Measurements from ENCODE around the gene KCNQ2.

The KCNQ2 gene

DNA sequence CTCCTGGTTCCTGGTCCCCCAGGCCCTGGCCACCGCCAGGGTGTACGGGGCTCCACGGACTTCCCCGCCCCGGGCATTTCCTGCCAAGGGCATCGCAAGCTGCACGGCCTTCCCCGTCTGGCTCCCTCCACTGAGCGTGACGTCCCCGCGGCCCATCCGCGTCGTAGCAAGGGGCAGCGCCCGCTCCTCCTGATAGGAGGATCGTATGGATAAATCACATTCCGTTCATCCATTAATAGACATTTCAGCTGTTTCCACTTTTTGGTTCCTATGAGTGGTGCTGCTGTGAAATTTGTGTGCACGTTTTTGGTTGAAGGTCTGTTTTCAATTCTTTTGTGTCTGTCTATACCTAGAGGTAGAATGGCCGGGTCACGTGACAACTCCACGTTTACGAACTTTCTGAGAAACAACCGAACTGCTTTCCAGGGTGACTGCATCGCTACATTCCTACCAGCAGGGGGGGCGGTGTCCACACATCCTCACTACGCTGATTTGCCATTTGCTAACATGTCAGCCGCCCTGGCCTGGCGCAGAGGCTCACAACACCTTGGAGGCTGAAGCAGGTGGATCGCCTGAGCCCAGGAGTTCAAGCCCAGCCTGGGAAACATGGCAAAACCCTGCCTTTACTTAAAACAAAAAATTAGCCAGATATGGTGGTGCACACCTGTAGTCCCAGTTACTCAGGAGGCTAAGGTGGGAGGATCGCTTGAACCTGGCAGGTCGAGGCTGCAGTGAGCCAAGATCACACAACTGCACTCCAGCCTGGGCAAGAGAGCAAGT, 37.7 kb downstream of the KCNQ2 start:
- peak; percentile 45 to 55 for DNase-seq (ENCODE audit: low read depth in 2 of 2)

GRCh38 chr20:63433756-63434531, 38.5 kb downstream of the KCNQ2 start:
- DNase-seq (ENCODE audit: low read depth in 2 of 2), result no peak

GRCh38 chr20:63433351-63433750, 39.1 kb downstream of the KCNQ2 start:
- DNase-seq (ENCODE audit: low read depth in 2 of 2), result no peak

DNA sequence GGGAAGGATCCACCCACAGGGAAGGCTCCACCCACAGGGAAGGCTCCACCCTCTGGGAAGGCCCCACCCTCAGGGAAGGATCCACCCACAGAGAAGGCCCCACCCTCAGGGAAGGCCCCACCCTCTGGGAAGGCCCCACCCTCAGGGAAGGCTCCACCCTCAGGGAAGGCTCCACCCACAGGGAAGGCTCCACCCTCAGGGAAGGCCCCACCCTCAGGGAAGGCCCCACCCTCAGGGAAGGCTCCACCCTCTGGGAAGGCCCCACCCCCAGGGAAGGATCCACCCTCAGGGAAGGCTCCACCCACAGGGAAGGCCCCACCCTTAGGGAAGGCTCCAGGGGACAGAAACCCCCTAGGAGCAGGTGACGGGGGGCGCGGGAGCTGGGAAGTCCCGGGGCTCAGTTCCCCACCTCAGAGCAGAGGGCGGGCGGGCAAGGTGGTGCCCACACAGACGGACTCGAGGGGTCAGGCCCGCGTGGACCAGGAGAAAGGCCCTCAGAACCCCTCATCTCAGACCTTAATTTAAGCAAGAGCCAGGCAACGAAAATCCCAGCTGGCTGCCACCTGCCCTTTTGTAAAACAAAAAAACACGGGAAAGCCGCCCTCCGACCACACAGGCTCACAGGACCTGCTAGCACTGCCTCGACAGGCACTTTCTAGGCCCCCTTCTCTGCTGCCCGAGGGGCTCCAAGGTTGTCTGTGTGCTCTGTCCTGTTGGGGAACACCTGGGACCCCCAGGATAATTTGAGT, 39.7 kb downstream of the KCNQ2 start:
- DNase-seq (ENCODE audit: low read depth in 2 of 2), result no peak

DNA sequence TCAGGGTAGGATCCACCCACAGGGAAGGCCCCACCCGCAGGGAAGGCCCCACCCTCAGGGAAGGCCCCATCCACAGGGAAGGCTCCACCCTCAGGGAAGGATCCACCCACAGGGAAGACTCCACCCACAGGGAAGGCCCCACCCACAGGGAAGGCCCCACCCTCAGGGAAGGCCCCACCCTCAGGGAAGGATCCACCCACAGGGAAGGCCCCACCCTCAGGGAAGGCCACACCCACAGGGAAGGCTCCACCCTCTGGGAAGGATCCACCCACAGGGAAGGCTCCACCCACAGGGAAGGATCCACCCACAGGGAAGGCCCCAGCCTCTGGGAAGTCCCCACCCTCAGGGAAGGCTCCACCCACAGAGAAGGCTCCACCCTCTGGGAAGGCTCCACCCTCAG, 40.5 kb downstream of the KCNQ2 start:
- no peak for DNase-seq (ENCODE audit: low read depth in 2 of 2)

DNA sequence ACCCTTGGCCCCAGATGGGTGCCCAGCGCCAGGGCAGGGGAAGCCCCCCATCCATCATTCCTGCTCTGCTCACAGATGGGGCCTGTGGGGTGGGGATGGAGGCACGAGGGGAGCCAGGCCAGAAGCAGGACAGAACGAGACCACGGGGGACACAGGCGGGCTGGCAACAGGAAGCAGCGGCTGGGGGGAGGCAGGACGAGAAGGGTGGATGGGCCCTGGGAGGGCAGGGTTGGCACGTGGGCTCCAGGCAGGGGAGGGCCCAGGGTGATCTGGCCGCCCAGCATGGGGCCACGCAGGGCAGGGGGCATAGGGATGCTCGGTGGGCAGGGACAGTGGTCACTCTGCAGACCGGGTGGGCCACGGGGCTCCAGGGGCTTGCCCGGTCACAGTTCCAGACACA, 41.6 kb downstream of the KCNQ2 start:
- DNase-seq (ENCODE audit: low read depth in 2 of 2), result no peak

DNA sequence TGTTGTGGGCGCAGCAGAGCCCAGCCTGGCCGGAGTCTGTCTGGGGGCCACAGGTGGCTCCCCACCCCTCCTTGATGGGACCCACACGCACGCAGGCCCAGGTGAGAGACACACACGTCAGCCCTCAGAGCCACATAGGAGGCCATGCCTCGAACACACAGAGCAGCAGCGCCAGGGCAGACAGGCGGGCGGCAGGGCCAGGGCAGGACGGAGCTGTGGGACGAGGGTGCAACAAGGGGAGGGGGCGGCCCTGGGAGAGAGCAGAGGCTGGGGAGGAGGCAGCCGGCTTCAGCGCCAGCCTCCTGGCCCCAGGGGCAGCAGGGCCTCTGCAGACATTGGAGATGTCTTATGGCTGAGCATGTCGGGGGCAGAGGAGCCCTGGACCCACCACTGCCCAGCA, 42.5 kb downstream of the KCNQ2 start:
- no peak for DNase-seq (ENCODE audit: low read depth in 2 of 2)

- DNase-seq (ENCODE audit: low read depth in 2 of 2), result no peak
Measured at GRCh38 chr20:63428906-63429575, 43.4 kb downstream of the KCNQ2 start.

- no peak for DNase-seq (ENCODE audit: low read depth in 2 of 2)
Measured at GRCh38 chr20:63427724-63428330, 44.6 kb downstream of the KCNQ2 start.

DNA sequence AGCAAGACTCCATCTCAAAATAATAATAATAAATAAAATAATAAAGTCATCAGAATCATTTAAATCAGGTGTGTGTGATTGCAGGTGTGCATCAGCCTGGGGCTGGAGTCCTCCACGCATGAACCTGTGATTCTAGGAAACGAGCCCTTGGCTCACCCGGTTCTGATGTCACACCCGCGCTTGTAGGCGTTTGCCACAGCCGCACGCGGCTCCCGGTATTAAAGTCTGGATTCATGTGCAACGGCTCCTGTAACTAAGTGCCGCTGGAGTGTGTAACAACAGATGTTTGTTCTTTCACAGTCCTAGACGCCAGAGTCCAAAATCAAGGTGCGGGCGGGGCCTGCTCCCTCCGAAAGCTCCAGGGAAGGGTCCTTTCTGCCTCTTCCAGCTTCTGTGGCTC, 45.2 kb downstream of the KCNQ2 start:
- DNase-seq (ENCODE audit: low read depth in 2 of 2), result no peak

DNA sequence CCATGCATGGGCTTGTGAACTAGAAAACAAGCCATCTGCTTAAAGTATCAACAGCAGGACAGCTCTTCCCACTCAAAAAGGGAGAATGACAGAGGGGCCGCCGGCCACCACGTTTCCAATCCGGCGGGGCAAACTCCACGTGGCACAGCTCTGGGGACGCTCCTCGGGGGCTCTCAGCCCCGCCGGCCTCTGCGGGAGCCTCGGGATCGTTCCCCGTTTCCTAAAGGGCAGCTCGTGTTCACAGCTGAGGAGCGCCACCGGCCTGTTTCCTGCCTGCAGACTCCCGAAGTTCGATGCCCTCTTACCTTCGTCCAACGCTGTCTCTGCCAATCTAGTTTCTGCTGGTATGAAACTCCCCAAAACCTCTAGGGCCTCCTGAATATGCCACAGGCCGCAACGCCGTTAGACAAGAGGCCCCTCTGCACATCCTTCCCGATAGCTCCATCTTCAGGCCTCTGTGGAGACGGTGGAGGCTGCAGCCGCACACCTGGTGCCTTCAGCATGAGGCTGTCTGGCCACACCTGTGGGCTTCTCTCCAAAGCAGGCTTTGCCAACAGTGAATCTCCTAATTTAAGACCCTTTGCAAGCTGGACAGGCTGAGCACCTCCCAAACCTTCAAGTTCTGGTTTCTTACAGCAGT, 46.5 kb downstream of the KCNQ2 start:
- no peak for DNase-seq (ENCODE audit: low read depth in 2 of 2)

DNA sequence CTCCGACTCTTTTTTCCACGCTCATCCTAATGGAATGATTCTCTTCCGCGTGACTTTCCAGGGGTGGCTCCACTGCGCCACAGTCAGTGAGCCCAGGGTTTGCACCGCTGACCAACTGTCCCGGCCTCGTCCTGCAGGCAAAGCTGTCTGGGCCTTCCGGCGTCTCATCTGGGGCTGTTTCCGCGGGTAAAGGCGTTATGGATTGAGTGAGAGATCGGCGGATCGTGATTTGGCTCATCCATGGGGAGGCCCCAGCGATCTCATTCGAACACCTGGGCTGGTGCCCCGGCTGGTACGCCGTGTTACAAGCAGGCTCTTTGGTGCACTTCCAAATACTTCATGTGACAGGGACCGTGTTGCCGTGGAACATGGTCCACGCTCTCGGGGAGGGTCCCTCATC, 47.8 kb downstream of the KCNQ2 start:
- DNase-seq (ENCODE audit: low read depth in 2 of 2), result no peak

DNA sequence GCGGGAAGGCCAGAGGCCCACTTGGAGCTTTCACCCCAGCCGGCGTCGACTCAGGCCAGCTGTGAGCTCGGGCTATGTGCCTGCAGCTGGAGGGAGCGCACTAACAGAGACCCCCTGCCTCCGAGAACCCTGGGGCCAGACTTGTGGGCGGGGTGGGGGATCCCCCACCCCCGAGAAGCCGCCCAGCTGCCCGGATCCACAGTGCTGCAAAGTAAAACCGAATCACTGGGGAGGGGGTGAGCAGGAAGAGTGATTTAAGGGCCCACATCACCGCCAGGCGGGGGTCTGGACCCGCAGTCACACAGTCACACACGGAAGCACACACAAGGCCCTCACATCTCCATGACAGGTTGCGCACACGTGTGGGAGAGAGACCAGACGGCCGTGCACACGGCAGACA, 48.7 kb downstream of the KCNQ2 start:
- DNase-seq (ENCODE audit: low read depth in 2 of 2), result no peak

- DNase-seq (ENCODE audit: low read depth in 2 of 2), result no peak
Measured at GRCh38 chr20:63422653-63423052, 49.8 kb downstream of the KCNQ2 start.

DNA sequence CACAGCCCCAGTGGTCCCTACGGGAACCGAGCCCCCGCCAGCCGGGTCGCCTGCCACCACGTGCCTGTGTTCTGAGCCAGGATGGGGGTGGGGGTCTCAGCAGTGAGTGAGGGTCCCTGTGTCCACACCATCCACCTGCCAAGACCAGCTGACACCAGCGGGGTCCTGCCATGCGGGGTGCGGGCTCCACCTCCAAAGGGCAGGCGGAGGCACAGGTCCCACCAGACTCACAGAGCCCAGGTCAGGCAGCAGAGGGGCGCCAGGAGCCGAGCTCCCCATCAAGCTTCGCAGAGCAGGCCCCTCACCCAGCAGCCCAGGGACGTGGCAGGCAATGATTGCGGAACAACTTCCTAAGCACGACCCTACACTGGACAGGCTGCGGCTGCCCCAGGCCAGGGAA, 50.5 kb downstream of the KCNQ2 start:
- no peak for DNase-seq (ENCODE audit: low read depth in 2 of 2)

- DNase-seq (ENCODE audit: low read depth in 2 of 2), result no peak
Measured at GRCh38 chr20:63421094-63421692, 51.3 kb downstream of the KCNQ2 start.

GRCh38 chr20:63420359-63421093, 51.9 kb downstream of the KCNQ2 start:
- DNase-seq (ENCODE audit: low read depth in 2 of 2), result no peak

DNA sequence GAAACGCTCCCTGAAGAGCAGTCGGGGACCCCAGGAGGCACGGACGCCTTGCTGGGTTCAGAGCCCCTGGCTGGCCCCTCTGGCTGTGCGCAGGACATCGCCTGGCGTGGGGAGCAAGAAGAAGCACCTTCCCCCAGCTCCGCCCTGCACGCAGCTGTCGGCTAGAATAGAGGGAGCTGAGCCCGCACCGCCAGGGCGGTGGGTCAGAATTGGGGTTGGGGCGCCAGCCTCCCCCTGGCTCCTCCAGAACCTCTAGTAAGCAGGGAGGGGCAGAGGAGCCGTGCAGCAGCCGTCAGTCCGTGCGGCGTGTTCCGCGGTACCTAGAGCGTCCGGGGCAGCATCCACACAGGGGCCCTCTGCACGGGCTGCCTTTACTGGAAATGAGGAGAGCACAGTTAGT, 53.2 kb downstream of the KCNQ2 start:
- no peak for DNase-seq (ENCODE audit: low read depth in 2 of 2)

- DNase-seq (ENCODE audit: low read depth in 2 of 2), result no peak
Measured at GRCh38 chr20:63418617-63419016, 53.8 kb downstream of the KCNQ2 start.

DNA sequence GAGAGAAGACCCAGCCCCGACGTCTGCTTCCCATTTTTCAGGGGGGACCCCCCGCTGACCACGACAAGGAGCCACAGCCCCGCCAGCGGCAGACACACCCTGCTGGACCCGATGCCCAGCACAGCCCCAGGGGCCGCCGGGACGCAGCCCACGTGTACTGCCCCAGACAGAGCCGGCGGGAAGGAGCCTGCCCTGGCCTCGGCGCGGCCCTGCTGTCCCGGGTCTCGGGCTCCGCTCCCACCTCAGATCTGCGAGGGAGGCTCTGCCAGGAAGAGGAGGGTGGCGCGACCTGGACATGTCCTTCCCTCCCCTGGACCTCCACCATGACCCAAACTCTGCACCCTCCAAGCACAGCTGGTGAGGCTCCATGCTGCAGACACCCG, 54.7 kb downstream of the KCNQ2 start:
- no peak for DNase-seq (ENCODE audit: low read depth in 2 of 2)

All from stimulated activated CD8-positive, alpha-beta memory T cell treated with anti-CD3 and anti-CD28 coated beads, Interleukin-15, amount 100 ng/mL, for 4 hours (primary cell).